NB4 (cell line): ENCODE measurements around the gene SNX8.

Experiments
- DNase-seq: peaks from one replicate; pipeline ENCODE4 v3.0.0; 2010; ENCODE audit warnings: low read depth
- H3K4me3 ChIP-seq: one replicate; pipeline ENCODE4 v1.5.1; 2011; ENCODE audit warnings: mild to moderate bottlenecking, low read depth, low read length, moderate library complexity
- MYC ChIP-seq: IDR thresholded peaks from 2 replicates; pipeline ENCODE4 v1.6.1; 2011; ENCODE audit warnings: low read depth, low read length
- POLR2A ChIP-seq: IDR thresholded peaks from 2 replicates; pipeline ENCODE4 v1.6.1; 2011; ENCODE audit warnings: mild to moderate bottlenecking; ENCODE audit not compliant: insufficient read length; ENCODE audit errors: extremely low read depth
- TF ChIP-seq, protein P1 (sequence below): IDR thresholded peaks from one replicate; pipeline ENCODE4 v1.5.1; 2012; ENCODE audit warnings: low read depth, low read length
- TF ChIP-seq, protein P2 (sequence below): IDR thresholded peaks from 2 replicates; pipeline ENCODE4 v1.6.1; 2011; ENCODE audit warnings: low read depth, low read length

Gene SNX8

DNA sequence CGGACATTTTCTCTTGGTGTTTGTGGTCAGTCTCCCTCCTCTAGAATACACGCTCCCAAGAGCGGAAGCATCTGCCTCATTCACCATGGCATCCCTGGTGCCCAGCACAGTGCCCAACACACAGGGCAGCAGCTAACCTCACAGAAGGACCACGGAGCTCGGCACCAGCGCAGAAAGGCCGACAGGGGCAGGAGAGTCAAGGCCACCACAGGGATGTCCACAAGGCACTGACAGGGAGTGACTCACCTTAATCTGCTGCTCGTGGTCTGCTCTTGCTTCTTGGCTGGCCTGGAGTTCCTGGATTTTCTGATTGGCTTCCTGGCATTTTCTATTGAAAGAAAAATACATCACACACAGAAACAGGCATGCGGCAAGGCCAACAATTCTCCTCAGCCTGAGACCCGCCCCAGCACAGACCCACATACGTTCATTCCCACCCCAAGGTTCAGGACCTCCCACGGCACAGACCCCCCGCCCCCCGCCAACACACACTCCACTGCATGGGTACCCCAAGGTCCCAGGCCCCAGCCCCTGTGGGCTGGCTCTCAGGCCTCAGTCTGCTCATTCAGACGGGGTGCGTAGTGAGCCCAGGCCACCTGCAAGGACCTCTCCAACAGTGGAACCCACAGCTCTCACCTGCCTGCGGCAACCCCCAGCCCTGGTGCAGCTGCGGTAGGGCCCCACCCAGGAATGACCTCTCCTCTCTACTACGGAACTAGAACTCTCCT, 96.4 kb downstream of the SNX8 start:
- no peak overlapping the region for H3K4me3 ChIP-seq
- DNase-seq, result no peak
- TF ChIP-seq, protein P1, sequence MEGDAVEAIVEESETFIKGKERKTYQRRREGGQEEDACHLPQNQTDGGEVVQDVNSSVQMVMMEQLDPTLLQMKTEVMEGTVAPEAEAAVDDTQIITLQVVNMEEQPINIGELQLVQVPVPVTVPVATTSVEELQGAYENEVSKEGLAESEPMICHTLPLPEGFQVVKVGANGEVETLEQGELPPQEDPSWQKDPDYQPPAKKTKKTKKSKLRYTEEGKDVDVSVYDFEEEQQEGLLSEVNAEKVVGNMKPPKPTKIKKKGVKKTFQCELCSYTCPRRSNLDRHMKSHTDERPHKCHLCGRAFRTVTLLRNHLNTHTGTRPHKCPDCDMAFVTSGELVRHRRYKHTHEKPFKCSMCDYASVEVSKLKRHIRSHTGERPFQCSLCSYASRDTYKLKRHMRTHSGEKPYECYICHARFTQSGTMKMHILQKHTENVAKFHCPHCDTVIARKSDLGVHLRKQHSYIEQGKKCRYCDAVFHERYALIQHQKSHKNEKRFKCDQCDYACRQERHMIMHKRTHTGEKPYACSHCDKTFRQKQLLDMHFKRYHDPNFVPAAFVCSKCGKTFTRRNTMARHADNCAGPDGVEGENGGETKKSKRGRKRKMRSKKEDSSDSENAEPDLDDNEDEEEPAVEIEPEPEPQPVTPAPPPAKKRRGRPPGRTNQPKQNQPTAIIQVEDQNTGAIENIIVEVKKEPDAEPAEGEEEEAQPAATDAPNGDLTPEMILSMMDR, result no peak
- TF ChIP-seq, protein P2, sequence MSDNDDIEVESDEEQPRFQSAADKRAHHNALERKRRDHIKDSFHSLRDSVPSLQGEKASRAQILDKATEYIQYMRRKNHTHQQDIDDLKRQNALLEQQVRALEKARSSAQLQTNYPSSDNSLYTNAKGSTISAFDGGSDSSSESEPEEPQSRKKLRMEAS, result no peak
- TF ChIP-seq MYC, result no peak
- no peak for TF ChIP-seq POLR2A

DNA sequence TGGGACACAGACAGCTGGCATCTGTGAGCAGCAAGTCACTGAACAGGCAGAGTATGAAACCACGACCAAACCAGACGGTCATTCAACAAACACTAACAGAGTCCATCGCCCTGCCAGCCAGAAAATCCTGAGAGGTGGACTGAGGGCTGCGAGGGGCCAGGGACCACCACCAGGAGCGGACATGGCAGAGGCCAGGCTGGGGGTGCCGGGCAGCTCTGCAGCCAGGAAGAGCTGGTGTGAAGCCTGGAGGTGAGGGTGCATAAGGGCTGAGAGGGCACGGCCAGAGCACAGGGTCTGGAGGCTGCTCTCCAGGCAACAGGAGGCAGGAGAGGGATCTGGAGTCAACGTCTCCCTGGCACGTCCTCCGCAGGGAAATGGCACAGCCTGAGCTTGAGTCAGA, 97.0 kb downstream of the SNX8 start:
- DNase-seq, result no peak
- TF ChIP-seq MYC (no peak), POLR2A (no peak)
- TF ChIP-seq, protein P1, result no peak
- TF ChIP-seq, protein P2, result no peak
- no peak overlapping the region for H3K4me3 ChIP-seq

DNA sequence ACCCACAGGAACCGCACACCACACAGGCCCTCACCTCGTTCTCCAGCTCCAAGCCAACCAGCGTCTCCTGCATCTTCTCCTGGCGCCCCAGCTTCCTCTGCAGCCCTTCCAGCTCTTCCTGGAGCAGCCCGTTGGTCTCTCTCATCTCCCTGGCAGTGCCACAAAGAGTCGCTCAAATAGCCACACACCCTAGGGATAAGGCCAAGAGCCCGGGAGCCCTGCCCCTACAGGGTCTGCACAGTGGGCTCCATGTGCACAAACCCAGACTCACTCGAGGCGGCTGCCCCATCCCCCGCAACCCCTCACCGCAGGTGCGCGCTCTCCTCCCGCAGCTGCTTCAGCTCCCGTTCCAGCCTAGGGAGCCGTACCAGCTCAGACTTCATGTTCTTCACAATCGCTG, 98.4 kb downstream of the SNX8 start:
- DNase-seq, result no peak
- TF ChIP-seq, protein P1, result no peak
- TF ChIP-seq, protein P2, result no peak
- TF ChIP-seq MYC (no peak), POLR2A (no peak)
- H3K4me3 ChIP-seq, result no peak overlapping the region

DNA sequence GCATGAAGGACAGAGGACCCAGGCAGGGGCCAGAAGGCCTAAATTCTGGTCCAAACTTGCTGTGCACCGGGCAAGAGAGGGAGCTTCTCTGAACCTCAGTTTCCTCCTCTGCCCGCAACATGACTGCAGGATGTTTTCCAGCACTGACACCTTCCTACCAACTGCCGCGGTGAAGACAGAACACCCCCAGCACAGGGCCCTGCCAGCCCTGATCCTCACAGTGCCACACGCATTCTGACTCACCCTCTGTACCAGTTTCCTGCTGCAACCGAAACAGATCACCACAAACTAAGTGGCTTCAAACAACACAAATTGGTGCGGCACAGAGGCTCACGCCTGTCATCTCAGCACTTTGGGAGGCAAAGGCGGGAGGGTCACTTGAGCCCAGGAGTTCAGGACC, 99.6 kb downstream of the SNX8 start:
- DNase-seq, result no peak
- TF ChIP-seq, protein P2, result no peak
- TF ChIP-seq MYC (no peak), POLR2A (no peak)
- TF ChIP-seq, protein P1, result no peak
- H3K4me3 ChIP-seq, result no peak overlapping the region

DNA sequence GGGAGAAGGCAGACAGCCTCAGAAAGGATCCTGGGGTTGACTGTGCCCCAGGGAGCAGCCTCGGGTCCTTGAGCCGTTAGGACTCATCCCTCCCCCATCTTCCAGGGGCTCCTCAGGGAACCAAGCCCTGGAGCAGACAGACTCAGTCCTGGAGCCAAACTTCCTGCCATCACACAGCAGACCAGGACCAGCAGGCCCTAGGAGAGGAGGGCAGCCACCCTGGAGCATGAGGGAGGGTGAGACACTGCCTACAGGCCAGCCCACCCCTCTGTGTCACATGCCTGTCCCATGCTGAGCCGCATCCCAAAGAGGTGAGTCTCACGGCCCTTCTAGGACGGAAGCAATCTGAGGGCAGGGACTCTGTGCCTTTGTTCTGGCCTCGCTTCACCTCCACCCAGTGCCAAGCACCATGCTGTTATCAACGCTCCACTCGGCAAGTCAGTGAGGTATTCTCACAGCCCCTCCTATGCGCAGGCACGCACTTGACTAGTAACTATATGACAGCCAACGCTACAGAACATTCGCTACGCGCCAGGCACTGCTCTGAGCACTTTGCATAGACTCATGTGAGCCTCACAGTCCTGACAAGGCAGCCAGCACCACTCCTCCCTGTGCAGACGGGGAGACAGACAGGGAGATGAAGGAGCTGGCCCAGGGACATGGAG, 100.6 kb downstream of the SNX8 start:
- H3K4me3 ChIP-seq, result no peak overlapping the region
- TF ChIP-seq MYC (no peak), POLR2A (no peak)
- TF ChIP-seq, protein P1, result no peak
- TF ChIP-seq, protein P2, result no peak
- DNase-seq, result no peak
